Activated naive CD4-positive, alpha-beta T cell treated with anti-CD3 and anti-CD28 coated beads for 36 hours (primary cell): ENCODE results near the gene IRGQ. TPM values are rescaled to one million over a fixed set of nuclear protein-coding genes. Genes with fewer than 3 reads are reported as not detected.
"Not testable (repeated sequence)": the region's sequence is repeated elsewhere in the genome, so short reads cannot be mapped to it uniquely, and the experiment has no call there.

Experiments used
- CTCF ChIA-PET: fragments of 350-600 bp; sonication (Branson Sonifier 250); formaldehyde crosslinking; loops from one replicate; lab custom pipeline; 2021; ENCODE audit warnings: antibody characterized with exemption; lab: Charles Lee
- DNase-seq: peaks from one replicate; pipeline ENCODE4 v3.0.0-alpha.2; 2020
- H3K27ac Mint-ChIP-seq: one replicate; pipeline ENCODE4 v1.8.0; 2021; ENCODE audit warnings: mild to moderate bottlenecking, mixed read lengths
- H3K27me3 Mint-ChIP-seq: one replicate; pipeline ENCODE4 v1.8.0; 2021; ENCODE audit warnings: low read depth, mixed read lengths
- H3K36me3 Mint-ChIP-seq: one replicate; pipeline ENCODE4 v1.8.0; 2021; ENCODE audit warnings: low read depth, mixed read lengths
- H3K4me1 Mint-ChIP-seq: one replicate; pipeline ENCODE4 v1.8.0; 2021; ENCODE audit warnings: low read depth, mixed read lengths
- H3K4me3 Mint-ChIP-seq: one replicate; pipeline ENCODE4 v1.8.0; 2021; ENCODE audit warnings: mild to moderate bottlenecking, moderate library complexity, mixed read lengths
- H3K9me3 Mint-ChIP-seq: one replicate; pipeline ENCODE4 v1.8.0; 2021; ENCODE audit warnings: mixed read lengths
- intact Hi-C: fragments of 100-400 bp; cut with micrococcal nuclease; formaldehyde crosslinking; loops from one replicate; pipeline ENCODE4 v1.15.1; 2023
- total RNA-seq, 2 experiments: library from RNA; stranded (reverse); gene quantifications; one replicate each; pipeline ENCODE4 v1.2.3, GENCODE V29; 2021

Gene IRGQ
- total RNA-seq = 10 to 100 TPM; 17.2 to 18.7 TPM

DNA sequence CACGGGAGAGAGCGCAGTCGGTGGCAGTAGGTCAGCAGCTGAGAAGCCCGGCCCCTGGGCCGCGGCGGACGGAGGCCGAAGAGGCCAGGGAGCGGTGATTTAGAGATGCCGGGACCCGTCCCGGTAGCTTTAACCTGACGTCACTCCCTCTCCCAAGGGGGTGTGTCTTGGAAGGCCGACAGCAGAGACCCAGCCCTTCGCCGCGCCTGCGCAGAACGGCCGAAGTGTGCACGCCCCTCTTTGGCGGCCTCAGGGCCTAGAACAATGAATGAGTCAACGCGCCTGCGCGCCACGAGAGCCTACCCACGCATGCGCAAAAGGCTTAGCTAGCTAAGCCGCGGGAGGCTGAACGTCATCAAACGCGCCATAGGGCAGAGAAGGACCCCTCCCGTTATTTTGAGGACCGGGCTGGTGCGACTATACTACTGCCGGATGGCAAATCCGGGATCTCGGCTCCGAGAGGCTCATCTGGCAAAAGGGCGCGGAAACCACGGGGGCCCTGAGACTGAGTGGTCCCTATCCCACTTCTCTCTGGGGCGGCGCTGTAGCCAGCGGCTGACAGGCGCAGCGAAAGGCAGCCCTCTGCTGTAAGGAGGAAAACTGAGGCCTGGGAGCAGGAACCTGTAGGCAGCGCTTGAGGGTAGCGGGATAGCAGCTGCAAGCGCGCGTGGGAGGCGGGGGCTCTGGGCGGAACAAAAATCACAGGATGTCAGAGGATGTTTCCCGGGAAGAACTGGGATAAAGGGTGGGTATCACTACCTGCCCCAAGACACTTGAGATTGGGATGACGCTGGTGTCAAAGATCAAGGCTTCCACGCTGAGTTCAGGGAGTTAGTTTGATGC lies at the start of gene IRGQ, which contains the start of gene ZNF576:
Gene IRGQ (minus strand): TSS at position 136 of the 843 bp plus-strand sequence. CDS start 796 bp downstream, outside the sequence.
Gene ZNF576 (plus strand): TSS at position 597 of the 843 bp plus-strand sequence. CDS start 514 bp downstream, outside the sequence.
- intact Hi-C loops = loop anchor here (1.0 kb wide), 11 partner anchors 21 to 189 kb away; partner anchors contain the start of genes PHLDB3, PINLYP, SMG9 and XRCC1
- H3K4me1 Mint-ChIP-seq = peaks cover 29% of the 10 kb centered on the region
- H3K27ac Mint-ChIP-seq = peak within 1 kb of the TSS; percentile 97
- H3K27me3 Mint-ChIP-seq = no peaks in the 10 kb centered on the region
- H3K4me3 Mint-ChIP-seq = peak within 1 kb of the TSS; percentile 93
- CTCF ChIA-PET = interaction anchor here (0.7 to 5.8 kb wide), 9 partner anchors 25 to 214 kb away, joined by 3 to 95 read pairs (median 7); no protein-coding TSS in a partner anchor
- peaks cover 10% of the 10 kb centered on the region for H3K36me3 Mint-ChIP-seq
- peak; percentile 100 for DNase-seq
- no peaks in the 10 kb centered on the region for H3K9me3 Mint-ChIP-seq

GRCh38 chr19:43644181-43644580 lies 48.2 kb upstream of the IRGQ start:
- Mint-ChIP-seq H3K36me3 (peaks cover 2% of the 10 kb centered on the region), H3K27ac (no peak overlapping the region), H3K4me1 (peaks cover 8% of the 10 kb centered on the region), H3K4me3 (no peak overlapping the region), H3K27me3 (peaks cover 7% of the 10 kb centered on the region), H3K9me3 (no peaks in the 10 kb centered on the region)
- DNase-seq = no peak
- intact Hi-C loops = no loop called here
- CTCF ChIA-PET = interaction anchor here (0.7 kb wide), 1 partner anchor 589 kb away, joined by 5 read pairs; no protein-coding TSS in a partner anchor

- H3K27me3 Mint-ChIP-seq = peaks cover 16% of the 10 kb centered on the region
- H3K27ac Mint-ChIP-seq = no peak overlapping the region
- H3K36me3 Mint-ChIP-seq = peaks cover 1% of the 10 kb centered on the region
- intact Hi-C loops = no loop called here
- no peak for DNase-seq
- CTCF ChIA-PET = no interaction called here
- H3K4me1 Mint-ChIP-seq = peaks cover 13% of the 10 kb centered on the region
- H3K4me3 Mint-ChIP-seq = no peak overlapping the region
- no peaks in the 10 kb centered on the region for H3K9me3 Mint-ChIP-seq
These were observed 47.4 kb upstream of the IRGQ start for GRCh38 chr19:43643326-43643725.

DNA sequence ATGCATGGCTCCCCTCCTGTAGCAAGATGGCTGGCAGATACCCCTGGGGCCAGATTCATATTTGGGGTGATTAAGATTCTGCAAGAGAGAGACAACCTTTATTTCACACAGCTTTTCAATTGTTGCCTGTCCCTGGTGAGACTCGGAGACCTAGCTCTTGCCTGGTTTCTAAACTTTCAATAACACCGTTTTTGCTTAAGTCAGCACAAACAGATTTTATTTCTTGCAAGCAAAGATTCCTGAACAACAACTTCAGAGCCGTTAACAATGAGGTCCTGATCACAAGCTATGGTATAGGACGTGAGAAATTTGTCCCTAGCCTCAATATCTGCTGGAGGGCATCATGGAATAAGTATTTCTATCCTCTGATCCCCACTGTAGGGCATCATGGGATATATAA lies 46.6 kb upstream of the IRGQ start:
- Mint-ChIP-seq H3K27me3 (peaks cover 20% of the 10 kb centered on the region), H3K4me3 (no peak overlapping the region), H3K4me1 (peaks cover 13% of the 10 kb centered on the region), H3K27ac (no peak overlapping the region), H3K36me3 (no peaks in the 10 kb centered on the region), H3K9me3 (no peaks in the 10 kb centered on the region)
- intact Hi-C loops = no loop called here
- CTCF ChIA-PET = interaction anchor here (1.2 kb wide), 1 partner anchor 11 kb away, joined by 3 read pairs; no protein-coding TSS in a partner anchor
- no peak for DNase-seq

DNA sequence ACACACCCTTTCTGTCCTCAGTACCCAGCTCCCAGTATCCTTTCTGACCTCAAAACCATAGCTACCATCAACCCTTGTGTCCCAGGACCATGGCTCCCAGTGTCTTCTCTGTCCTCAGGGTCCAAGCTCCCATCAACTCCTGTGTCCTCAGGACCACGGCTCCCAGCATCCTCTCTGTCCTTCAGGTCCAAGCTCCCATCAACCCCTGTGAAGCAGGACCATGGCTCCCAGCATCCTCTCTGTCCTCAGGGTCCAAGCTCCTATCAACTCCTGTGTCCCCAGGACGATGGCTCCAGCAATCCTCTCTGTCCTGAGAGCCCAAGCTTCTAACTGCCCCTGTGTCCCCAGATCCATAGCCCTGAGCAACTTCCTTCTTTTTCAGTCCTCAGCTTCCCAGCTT lies 45.4 kb upstream of the IRGQ start:
- CTCF ChIA-PET = interaction anchor here (1.1 kb wide), 1 partner anchor 168 kb away, joined by 3 read pairs; no protein-coding TSS in a partner anchor
- Mint-ChIP-seq H3K4me1 (peaks cover 13% of the 10 kb centered on the region), H3K9me3 (no peaks in the 10 kb centered on the region), H3K27ac (no peak overlapping the region), H3K4me3 (peak overlapping the region; percentile 1), H3K36me3 (no peaks in the 10 kb centered on the region), H3K27me3 (peaks cover 20% of the 10 kb centered on the region)
- intact Hi-C loops = loop anchor here (2.0 kb wide), 1 partner anchor 27 kb away; no protein-coding TSS in a partner anchor
- DNase-seq = no peak

DNA sequence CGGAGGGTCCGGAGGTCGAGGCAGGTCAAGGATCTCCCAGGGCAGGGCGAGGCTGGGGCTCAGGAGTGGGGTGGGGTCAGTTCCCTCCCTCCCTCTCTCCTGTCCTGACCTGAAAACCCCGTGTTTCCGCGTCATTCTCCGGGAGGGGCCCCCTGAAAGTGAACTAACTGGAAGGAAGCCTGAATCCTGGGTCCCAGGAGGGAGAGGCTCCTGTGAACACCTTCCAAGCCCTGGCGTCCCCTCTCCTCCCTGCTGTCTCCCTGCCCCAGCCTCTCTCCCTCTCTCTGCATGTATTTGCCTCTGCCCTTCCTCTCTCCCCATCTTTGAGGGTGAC lies 44.5 kb upstream of the IRGQ start:
- DNase-seq = no peak
- Mint-ChIP-seq H3K4me1 (peaks cover 13% of the 10 kb centered on the region), H3K27ac (no peak overlapping the region), H3K27me3 (peaks cover 20% of the 10 kb centered on the region), H3K36me3 (no peaks in the 10 kb centered on the region), H3K9me3 (no peaks in the 10 kb centered on the region), H3K4me3 (peak overlapping the region; percentile 72)
- intact Hi-C loops = loop anchor here (2.0 kb wide), 1 partner anchor 28 kb away; no protein-coding TSS in a partner anchor
- CTCF ChIA-PET = no interaction called here

GRCh38 chr19:43639519-43640423 lies 43.8 kb upstream of the IRGQ start, which contains the start of gene CADM4:
Gene CADM4, minus strand, starts transcription at chr19:43639850. Its CDS starts 60 bp downstream, at chr19:43639790.
- Mint-ChIP-seq H3K9me3 (no peaks in the 10 kb centered on the region), H3K4me3 (peak within 1 kb of the TSS; percentile 72), H3K36me3 (no peaks in the 10 kb centered on the region), H3K4me1 (peaks cover 13% of the 10 kb centered on the region), H3K27ac (no peak within 1 kb of the TSS), H3K27me3 (peaks cover 20% of the 10 kb centered on the region)
- intact Hi-C loops = loop anchor here (2.0 kb wide), 1 partner anchor 29 kb away; no protein-coding TSS in a partner anchor
- CTCF ChIA-PET = no interaction called here
- peak; percentile 49 for DNase-seq

DNA sequence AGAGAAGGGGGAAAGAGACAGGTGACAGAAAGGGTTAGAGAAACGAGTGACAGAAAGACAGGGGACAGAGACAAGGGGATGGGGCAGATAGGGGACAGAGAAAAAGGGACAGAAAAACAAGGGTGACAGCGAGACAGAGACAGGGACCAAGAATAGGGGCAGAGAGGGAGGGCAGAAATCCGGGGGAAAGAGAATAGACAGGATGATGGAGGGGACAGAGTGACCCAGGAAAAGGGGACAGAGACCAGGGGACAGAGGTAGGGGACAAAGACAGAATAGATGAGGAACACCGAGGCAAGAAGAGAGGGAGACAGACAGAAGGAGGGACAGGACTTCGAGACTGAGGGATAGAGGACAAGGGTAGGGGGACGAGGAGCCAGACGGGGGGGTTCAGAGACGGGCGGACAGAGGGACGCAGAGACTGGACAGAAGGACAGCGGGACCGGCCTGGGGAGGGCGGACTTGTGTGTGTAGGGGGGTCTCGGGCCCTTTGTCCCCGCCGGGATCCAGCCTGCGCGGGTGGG lies 43.1 kb upstream of the IRGQ start:
- intact Hi-C loops = no loop called here
- Mint-ChIP-seq H3K4me3 (peak overlapping the region; percentile 67), H3K36me3 (no peaks in the 10 kb centered on the region), H3K4me1 (peaks cover 13% of the 10 kb centered on the region), H3K27me3 (peaks cover 20% of the 10 kb centered on the region), H3K9me3 (no peaks in the 10 kb centered on the region), H3K27ac (no peak overlapping the region)
- no peak for DNase-seq
- CTCF ChIA-PET = no interaction called here

- no peak overlapping the region for H3K27ac Mint-ChIP-seq
- DNase-seq = no peak
- CTCF ChIA-PET = interaction anchor here (1.1 kb wide), 1 partner anchor 10 kb away, joined by 3 read pairs; no protein-coding TSS in a partner anchor
- intact Hi-C loops = no loop called here
- no peaks in the 10 kb centered on the region for H3K9me3 Mint-ChIP-seq
- no peaks in the 10 kb centered on the region for H3K36me3 Mint-ChIP-seq
- peaks cover 20% of the 10 kb centered on the region for H3K27me3 Mint-ChIP-seq
- H3K4me1 Mint-ChIP-seq = peaks cover 13% of the 10 kb centered on the region
- peak overlapping the region; percentile 67 for H3K4me3 Mint-ChIP-seq
These were observed 42.5 kb upstream of the IRGQ start for GRCh38 chr19:43638214-43638994.

DNA sequence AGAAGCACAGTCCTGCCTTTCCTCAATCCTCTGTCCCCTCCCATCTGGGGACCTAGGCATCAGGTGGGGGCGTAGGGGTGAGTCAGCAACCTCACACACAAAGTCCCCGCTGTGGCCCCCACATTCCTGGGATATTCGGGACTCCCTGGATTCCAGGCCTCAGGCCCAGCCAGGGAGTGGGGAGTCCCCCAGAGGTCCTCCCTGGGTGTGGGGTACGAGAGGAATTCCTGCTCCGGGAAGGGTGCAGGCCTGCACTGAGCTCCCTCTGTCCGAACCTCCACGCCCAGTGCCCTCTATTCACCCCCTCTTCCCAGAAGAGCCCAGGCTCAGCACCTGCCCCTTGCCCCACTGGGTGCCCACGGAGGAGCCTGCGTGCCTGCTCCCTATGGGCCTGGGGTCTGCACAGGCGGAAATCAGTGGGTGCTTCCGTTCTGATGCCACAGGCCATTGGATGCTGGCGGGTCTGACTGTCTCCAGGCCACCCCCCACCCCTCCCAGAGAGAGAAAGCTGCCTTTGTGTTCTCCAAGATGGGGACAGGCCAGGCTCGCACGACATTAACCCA lies 40.3 kb upstream of the IRGQ start:
- no peak overlapping the region for H3K4me3 Mint-ChIP-seq
- H3K9me3 Mint-ChIP-seq = no peaks in the 10 kb centered on the region
- H3K27ac Mint-ChIP-seq = no peak overlapping the region
- no peak for DNase-seq
- no peaks in the 10 kb centered on the region for H3K36me3 Mint-ChIP-seq
- CTCF ChIA-PET = no interaction called here
- intact Hi-C loops = no loop called here
- H3K4me1 Mint-ChIP-seq = peaks cover 13% of the 10 kb centered on the region
- peaks cover 20% of the 10 kb centered on the region for H3K27me3 Mint-ChIP-seq

GRCh38 chr19:43635561-43635940 lies 39.6 kb upstream of the IRGQ start:
- DNase-seq = not testable (repeated sequence)

More at GRCh38 chr19:43635561-43635940, 39.6 kb upstream of the IRGQ start:
- H3K4me3 Mint-ChIP-seq, H3K9me3 Mint-ChIP-seq, H3K27ac Mint-ChIP-seq, intact Hi-C loops, H3K36me3 Mint-ChIP-seq: not testable (repeated sequence)
- CTCF ChIA-PET = interaction anchor here (0.6 kb wide), 1 partner anchor 1799 kb away, joined by 3 read pairs; no protein-coding TSS in a partner anchor
- H3K4me1 Mint-ChIP-seq = peaks cover 12% of the 10 kb centered on the region
- H3K27me3 Mint-ChIP-seq = peaks cover 18% of the 10 kb centered on the region
